Stimulated activated CD4-positive, alpha-beta T cell treated with anti-CD3 and anti-CD28 coated beads, Interleukin-12 subunit alpha, Interleukin-12 subunit beta, amount 100 ng/mL, for 4 hours (primary cell): ENCODE measurements around the gene CLCN1.
"Not testable (repeated sequence)": the region's sequence is repeated elsewhere in the genome, so short reads cannot be mapped to it uniquely, and the experiment has no call there.

ENCODE experiments used
- DNase-seq: peaks from one replicate; pipeline ENCODE4 v3.0.0-alpha.2; 2020

Gene CLCN1

DNA sequence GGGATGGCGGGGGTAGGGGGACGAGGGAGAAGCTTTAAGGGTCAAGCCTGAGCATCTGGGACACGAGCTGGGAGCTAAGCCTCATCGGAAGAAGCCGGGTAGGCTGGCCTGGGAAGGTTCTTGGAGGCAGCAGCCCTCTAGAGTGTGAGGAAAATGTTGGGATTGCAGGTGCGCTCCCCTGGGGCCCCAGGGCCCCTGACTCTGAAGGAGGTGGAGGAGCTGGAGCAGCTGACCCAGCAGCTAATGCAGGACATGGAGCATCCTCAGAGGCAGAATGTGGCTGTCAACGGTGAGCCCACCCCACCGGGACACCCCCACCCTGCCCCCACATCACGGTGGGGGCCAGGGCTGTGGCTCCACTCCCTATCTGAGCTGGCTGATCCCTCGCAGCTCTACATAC is 72.1 kb downstream of the CLCN1 start:
- no peak for DNase-seq

DNA sequence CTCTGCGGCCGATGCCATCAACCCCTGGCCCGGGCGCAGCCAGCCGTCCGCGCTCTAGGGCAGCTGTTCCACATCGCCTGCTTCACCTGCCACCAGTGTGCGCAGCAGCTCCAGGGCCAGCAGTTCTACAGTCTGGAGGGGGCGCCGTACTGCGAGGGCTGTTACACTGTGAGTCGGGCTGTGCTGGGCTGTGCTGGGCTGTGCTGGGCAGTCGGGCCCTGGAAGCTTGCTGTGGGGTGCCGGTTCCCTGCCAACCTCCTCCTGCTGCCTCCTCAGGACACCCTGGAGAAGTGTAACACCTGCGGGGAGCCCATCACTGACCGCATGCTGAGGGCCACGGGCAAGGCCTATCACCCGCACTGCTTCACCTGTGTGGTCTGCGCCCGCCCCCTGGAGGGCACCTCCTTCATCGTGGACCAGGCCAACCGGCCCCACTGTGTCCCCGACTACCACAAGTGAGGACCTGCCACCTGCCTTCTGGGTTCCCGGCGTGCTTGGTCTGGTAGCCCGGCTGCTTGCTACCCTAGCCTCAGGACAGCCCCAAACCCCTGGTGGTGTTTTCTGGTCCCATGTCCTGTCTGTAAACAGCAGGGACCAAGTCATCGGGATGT is 72.7 kb downstream of the CLCN1 start:
- no peak for DNase-seq

DNA sequence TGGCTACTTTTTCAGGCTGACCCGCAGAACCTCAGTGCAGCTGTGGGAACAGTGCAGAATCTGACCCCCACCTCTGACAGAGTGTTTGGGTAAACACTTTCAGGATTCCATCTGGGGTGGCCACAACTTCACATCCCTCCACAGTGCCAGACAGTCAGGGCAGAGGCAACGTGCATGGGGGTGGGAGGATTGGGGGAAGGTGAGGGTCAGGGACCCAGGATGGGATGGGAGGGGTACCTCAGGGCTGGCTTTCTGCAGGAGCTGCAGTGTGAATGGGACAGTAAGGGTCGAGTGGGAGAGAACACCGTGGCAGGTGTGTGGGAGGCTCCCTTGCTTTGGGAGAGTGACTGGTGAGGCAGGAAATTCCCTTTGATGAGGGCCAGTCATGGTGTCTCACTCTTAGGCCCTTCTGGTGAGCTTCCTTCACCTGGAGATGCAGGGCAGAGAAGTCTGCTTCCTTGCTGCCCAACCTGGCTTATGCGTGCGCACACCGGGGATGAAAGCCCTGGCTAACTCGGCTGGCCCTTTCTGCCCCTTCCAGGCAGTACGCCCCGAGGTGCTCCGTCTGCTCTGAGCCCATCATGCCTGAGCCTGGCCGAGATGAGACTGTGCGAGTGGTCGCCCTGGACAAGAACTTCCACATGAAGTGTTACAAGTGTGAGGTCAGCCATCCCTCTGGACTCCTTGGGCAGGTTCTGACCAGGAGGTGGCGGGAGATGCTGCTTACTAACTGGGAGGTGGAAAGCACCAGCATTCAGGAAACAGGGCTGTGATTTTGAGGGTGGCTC is 73.6 kb downstream of the CLCN1 start:
- no peak for DNase-seq

DNA sequence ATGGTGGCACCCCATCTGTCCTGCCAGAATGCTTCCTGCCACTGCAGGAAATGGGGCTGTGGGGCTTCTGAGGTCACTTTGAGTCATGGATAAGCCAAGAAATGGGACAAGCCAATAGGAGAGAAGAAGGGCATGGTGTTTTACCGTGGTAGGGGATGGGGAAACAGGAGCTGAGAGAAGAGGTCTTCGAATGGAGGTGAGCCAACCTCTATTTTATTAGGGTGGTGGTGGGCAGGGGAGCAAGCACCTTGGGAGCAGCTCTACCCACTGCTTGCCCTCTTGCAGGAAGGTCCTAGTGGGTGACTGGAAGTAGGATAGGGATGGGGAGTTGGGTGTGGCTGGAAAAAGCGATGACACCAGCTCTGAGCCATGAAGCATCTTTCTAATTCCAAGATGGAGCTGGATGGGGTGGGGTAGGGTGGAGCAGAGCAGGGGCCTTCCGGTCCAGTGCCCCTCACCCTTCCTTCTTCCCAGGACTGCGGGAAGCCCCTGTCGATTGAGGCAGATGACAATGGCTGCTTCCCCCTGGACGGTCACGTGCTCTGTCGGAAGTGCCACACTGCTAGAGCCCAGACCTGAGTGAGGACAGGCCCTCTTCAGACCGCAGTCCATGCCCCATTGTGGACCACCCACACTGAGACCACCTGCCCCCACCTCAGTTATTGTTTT is 74.3 kb downstream of the CLCN1 start:
- no peak for DNase-seq

DNA sequence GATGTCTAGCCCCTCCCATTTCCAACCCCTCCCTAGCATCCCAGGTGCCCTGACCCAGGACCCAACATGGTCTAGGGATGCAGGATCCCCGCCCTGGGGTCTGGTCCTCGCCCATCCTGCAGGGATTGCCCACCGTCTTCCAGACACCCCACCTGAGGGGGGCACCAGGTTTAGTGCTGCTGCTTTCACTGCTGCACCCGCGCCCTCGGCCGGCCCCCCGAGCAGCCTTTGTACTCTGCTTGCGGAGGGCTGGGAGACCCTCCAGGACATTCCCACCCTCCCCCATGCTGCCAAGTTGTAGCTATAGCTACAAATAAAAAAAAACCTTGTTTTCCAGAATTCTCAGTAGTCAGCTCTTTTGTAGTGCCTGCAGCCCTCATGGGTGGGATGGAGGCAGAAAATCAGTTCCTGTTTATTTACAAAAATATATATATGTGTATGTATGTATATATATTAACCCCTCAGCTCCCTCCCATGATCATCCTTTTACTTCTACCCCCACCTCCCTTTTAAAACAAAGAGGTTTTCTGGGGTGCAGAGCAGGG is 74.9 kb downstream of the CLCN1 start:
- no peak for DNase-seq

DNA sequence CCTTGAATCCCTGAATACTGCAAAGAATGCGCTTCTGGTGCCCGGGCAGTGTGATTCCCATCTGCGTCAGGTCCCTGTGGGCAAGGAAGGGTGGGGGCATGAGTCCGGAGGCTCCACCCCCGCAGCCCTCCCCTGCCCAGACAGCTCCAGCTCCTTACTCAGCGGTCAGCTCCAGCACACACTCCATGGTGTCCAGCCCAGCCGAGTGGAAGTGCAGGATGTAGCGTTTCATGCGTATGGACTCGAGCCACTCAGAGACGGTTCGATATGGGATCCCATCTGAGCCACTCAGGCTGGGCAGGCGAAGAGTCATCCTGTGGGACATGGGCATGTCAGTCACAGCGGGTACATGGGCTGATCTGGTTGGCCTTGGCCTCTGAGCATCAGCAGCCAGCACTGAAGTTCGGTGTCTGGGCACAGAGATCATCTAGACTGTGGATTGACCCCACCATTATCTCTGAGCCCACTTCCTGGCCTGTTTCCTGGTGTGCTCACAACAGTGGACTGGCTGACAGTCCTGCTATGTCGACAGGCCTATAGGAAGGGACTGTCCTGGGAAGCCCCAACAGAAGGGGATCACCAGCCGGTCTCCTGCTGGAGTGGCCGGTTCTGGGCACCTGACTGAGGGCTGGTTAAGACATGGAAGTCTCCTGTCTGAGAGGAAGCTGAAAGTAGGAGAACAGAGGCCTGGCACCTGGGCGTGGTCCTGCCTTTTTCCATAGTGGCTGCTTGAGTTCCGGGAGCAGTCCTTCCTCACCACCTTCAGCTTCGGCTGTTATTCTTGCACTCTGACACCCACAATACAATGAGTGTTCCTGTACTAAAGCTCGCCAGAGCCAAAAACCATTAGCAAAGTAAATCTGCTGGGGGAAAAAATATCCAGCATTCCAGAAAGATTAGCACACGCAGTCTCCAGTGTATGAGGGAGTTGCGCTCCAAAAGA is 75.8 kb downstream of the CLCN1 start:
- no peak for DNase-seq

DNA sequence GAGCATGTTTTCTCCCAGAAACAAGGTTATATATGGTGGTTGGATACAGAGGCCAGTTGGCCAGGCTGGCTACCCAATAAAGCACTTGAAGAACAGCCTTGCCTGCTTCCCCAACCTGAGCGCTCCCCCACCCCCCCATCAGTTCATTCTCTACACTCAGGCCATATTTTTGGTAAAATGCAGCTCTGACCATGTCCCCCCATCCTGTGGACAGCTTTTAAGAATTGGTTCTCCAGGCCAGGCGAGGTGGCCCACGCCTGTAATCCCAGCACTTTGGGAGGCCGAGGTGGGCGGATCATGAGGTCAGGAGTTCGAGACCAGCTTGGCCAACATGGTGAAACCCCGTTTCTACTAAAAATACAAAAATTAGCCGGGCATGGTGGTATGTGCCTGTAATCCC is 76.5 kb downstream of the CLCN1 start:
- DNase-seq: not testable (repeated sequence)

DNA sequence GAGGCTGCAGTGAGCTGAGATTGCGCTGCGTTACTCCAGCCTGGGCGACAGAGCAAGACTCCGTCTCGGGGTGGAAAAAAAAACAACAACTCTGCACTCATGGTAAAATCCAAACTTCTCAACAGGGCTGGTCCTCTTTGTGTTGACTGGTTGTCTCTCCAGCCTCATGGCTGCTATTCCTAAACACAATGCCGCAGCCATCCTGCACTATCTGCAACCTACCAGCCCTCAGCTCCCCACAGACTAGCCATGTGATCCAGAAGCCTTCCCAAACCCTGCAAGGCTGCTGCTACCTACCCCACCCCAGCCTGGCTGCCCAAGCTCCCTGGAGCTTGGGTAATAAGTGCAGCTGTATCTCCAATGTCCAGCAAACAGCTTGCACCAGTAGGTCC is 77.0 kb downstream of the CLCN1 start:
- DNase-seq: no peak

DNA sequence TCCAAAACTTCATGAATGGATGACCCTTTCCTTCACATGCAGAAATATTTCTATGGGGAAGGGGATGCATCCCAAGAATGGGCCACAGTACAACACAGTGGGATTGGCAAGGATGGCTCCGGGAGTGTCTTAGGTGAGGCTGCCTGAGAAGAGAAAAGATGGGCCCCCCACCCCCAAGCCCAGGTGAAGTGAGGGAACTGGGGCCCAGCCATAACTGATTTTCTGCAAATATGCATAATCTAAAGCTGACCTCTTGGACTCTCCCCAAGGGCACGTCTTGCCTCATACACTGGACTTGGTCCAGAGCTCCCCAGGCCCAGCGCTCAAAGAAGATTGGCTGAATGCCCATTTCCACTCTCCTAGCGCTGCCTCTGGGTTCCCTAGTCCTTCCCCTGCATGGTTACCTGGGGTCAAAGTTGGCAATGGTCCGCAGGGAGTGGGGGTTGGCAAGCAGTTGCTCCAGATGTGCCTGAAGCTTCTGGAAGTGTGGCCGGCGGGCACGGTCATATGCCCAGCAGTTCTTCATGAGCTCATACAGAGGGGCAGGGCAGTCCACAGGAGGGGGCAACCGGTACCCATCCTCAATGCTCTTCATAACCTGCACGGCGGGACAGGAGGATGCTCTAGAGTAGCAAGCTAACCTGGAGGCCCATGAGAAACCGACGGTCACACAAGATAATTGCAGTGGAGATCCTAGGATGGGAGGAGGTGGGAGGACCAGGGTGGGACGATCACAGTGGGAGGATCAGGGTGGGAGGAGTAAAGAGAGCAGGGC is 77.5 kb downstream of the CLCN1 start:
- no peak for DNase-seq

DNA sequence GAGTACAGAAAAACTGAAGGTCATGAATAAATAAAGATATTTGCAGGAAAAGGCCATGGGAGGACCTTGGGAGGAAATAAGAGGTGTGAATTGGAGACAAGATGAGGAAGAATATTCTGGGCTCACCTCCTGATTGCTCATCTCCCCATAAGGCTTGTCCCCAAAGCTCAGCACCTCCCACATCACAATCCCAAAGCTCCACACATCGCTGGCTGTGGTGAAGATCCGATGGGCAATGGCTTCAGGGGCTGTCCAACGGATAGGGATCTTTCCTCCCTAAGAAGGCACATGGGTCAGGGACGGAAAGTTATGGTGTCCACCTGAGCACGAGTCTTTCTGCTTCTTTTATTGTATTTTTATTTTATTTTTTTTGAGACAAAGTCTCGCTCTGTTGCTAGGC is 78.2 kb downstream of the CLCN1 start:
- DNase-seq: no peak

DNA sequence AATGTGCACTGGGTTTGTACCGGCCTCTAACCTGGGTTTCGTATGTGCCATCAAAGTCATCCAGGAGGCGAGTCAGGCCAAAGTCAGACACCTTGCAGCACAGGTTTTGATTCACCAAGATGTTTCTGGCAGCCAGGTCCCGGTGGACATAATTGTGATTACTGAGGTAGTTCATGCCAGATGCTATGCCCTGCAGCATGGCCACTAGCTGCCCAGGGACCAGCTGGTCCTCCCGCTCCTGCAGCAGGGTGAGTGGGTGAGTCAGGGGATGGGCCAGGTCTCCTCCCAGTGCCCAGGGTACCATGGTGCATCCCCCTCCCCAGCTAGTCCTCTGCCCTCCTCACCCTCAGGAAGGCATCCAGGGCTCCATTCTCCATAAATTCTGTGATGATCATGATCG is 78.9 kb downstream of the CLCN1 start:
- no peak for DNase-seq

DNA sequence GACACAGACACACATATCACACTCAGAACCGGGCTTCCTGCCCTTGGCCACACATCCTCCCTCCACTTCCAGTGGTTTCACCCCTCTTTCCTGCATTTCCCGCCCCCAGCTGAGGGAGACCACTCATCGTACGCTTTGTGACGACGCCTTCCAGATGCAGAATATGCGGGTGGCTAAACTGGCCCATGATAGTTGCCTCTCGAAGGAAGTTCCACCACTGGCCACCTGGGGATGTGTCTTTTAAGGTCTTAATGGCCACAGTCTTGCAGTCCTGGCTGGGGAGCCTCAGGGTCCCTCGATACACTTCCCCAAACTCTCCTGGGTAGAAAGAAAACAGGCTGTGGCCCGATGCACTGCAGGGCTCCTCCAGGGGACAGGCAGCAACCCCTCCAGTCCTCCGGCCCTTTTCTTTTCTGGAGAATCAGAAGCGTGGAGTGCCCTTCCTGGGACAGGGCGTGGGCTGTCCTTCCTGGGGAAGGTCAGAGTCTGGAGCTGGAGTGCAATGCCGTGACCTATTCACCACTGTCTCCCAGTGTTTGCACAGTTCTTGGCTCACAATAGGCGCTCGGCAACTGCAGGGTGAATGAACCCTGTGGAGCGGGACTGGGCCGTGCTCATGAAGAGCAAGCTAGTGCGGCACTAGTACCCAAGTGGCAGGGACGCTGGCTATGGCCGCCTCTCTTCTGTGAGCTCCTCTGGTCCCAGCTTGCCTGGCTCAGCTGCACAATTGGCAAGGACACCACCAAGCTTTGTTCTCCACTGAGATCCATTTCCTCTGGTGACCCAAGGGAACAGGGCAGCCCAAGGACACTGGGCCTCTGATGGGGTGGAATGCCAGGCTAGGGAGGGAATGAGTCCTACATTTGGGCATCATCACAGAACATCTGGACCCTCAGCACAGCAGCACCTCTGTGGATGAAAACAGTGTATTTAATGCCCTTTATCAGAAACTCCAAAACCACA is 79.6 kb downstream of the CLCN1 start:
- no peak for DNase-seq

DNA sequence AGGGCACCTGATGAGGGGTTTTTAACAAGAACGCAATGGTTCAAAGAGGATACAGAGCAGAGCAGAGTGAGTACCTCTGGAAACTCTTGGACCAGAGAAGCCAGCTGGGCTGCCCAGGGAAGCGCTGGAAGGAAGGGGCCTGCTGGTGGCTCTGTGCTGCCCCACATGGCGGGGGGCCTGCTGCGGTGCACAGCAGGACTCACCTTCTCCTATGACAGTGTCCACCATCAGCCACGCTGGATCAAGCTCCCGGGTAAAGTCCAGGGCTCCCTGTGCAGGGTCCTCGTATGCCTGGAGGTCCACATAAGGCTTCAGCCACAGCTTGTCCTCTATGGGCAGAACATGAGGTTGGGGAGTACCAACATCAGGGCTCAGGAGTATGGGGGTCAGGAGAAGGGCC is 80.3 kb downstream of the CLCN1 start:
- DNase-seq: no peak

DNA sequence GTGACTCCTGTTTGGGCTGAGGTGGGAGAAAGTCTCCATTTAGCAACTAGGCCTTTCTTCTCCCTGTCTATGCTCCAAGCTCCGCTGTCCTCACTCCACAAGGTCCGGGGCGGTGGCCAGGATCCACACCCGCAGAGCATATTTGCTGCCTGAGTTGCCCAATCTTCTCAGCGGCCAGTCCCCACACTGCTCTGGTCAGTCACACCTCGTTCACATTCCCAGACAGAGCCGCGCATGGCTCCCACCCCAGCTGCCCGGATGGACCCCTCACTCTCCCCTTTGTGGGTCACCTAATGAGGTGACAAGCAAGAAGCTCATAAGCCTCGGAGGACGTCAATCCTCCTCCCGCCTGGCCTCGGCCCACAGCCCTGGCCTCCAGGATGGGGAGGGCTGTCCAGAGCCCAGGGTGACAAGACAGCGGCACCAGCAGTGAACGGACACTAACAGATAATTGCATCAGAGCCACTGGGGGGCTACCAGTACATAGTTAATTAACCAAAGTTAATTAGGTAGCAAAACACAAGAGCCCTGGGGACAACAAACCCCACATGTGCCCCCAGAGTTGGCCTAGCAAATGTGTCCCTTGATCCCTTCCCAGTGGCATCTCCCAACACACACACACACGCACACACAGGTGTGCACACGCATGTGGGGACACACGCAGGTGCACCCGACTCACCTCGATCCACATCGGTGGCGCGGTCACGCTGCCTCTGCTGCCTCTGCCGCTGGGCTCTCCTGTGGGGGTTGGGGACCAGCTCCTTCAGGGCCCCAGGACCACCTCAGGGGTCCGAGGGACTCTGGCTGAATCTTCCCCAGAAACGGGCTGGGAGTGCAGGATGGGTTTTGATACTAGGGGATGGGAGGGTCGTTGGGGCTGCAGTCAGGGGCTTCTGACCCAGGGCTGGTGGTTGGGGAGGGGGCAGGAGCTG is 81.0 kb downstream of the CLCN1 start:
- DNase-seq: no peak

DNA sequence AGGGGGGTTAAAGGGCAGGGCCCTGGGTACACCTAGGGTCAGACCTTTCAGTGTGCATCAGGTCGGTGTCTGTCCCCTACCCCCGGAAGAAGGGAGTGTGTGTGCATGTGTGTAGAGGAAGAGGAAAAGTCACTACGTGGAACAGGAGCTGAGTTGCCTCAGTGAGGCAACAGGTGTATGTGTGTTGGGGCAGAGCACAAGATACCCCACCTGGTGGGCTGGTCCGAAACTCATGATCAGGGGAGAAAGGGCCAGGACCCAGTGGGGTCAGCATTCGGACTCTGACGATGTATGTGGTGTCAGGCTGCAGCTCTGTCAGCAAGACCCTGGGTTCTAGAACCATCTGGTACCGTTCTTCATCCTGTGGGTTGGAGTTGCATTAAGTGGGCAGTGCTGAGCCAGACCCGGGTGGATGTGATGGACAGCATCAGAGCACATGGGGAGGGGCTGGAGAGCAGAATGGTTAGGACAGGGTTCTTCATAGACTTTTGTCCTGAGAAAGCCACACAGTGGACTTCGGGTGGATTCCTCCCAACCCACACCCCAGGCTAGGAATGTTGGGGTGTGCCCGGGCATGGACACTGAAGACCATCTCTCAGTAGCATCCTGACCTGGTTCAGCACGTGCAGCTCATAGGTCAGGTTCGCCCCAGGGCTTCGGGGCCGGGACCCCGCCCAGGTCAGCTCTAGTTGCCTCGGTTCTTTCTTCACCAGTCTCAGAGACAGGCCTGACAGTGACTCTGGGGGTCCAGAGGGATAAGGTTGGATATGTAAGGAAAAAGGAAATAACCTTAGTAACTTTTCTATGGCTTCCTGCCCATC is 82.0 kb downstream of the CLCN1 start:
- DNase-seq: no peak

DNA sequence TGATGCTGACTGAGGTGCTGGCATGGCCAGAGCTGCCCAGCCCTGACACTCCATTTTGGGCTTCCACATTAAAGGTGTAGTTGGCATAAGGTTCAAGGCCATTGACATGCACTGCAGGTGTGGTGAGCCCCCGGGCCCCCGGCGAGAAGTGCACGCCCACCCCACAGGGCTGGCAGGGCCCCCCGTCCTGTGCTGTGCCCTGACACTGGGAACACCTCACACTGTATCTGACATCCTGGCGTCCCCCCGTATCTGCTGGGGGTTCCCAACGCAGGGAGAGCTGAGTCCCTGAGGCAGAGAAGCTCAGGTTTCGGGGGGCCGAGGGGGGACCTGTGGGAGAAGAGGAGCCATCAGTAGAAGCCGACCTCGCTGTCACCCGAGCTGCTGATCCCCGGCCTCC is 82.7 kb downstream of the CLCN1 start:
- no peak for DNase-seq

DNA sequence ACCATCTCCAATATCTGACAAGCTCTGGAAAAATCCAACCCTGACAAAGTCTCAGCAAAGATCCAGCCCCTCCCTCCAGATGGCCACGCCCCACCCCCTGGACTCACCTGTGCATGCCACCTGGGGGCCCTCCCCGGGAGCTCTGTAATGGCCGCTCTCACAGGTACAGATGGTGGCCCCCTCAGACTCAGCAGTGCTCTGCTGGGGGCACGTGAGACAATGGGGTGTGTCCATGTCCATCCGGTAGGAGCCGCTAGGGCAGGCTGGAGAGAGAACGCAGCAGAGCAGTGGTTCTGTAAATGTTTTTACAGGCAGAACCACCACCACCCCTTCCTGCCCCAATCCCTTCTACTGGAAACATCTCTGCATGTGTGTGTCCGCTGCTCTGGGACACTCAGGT is 83.2 kb downstream of the CLCN1 start:
- no peak for DNase-seq

DNA sequence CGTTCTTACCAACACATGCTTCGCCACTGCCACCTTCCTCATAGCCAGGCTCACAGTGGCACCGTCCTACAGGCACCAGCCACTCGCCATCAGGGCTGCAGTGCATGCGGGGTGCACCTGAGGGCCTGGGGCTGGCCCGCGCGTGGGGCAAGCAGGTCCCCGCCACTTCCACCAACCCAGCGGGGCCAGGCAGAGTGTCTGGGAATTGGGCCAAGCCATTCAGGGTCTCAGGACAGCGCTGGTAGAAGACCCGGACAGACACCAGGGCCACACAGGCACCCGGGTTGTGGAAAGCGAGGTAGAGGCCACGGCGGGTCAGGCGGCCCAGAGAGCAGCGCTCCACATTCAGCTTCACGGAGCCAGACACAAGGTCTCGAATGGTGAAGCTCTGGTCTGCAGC is 83.7 kb downstream of the CLCN1 start:
- DNase-seq: no peak

DNA sequence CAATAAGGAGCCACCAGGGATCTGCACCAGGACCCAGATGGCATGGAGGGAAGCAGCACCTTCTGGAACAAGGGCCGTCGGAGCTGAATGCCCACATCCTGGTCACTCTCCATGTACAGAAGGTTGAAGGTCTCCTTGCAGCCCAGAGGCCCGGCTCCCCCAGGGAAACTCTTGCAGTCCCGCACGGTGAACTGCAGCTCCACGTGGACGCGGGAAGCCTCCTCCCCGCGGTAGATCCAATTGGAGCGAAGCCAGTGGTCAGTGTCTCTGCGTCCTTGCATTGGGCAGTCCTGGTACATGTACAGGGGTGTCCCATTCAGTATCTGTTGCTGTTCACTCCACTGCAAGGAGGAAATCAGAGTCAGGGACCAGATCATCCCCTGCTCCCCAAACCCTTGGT is 85.4 kb downstream of the CLCN1 start:
- no peak for DNase-seq
